Measurements from ENCODE around the gene PLA2G2A. TPM values are rescaled to one million over a fixed set of nuclear protein-coding genes. Genes with fewer than 3 reads are reported as not detected.
"Not testable (repeated sequence)": the region's sequence is repeated elsewhere in the genome, so short reads cannot be mapped to it uniquely, and the experiment has no call there.

PLA2G2A gene
- total and polyA plus RNA-seq, 9 donors: 23.0 to 819 (median 143) TPM

GRCh38 chr1:19936061-19936750 is 43.2 kb downstream of the PLA2G2A start:
- TF ChIP-seq POLR2A (IDR thresholded peaks at IDR 0.05) (no peak), EP300 (IDR thresholded peaks at IDR 0.05) (no peak)
- TF ChIP-seq, protein P1, sequence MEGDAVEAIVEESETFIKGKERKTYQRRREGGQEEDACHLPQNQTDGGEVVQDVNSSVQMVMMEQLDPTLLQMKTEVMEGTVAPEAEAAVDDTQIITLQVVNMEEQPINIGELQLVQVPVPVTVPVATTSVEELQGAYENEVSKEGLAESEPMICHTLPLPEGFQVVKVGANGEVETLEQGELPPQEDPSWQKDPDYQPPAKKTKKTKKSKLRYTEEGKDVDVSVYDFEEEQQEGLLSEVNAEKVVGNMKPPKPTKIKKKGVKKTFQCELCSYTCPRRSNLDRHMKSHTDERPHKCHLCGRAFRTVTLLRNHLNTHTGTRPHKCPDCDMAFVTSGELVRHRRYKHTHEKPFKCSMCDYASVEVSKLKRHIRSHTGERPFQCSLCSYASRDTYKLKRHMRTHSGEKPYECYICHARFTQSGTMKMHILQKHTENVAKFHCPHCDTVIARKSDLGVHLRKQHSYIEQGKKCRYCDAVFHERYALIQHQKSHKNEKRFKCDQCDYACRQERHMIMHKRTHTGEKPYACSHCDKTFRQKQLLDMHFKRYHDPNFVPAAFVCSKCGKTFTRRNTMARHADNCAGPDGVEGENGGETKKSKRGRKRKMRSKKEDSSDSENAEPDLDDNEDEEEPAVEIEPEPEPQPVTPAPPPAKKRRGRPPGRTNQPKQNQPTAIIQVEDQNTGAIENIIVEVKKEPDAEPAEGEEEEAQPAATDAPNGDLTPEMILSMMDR (IDR thresholded peaks at IDR 0.05): no peak
- no peaks in the 10 kb centered on the region for H3K27me3 ChIP-seq
- DNase-seq: no peak
- no peaks in the 10 kb centered on the region for H3K4me1 ChIP-seq (ENCODE audit: insufficient read depth)
- H3K4me3 ChIP-seq: no peak overlapping the region
- no peak overlapping the region for H3K27ac ChIP-seq
- intact Hi-C loops (cut with DNase I): no loop called here
- H3K36me3 ChIP-seq: no peaks in the 10 kb centered on the region
- 87 to 90% (median 88%) methylated on average over 3 of the region's 3 CpGs for WGBS, 3 donors
- H3K9me3 ChIP-seq: peaks cover 0 to 2% of the 10 kb centered on the region in 2 donors

DNA sequence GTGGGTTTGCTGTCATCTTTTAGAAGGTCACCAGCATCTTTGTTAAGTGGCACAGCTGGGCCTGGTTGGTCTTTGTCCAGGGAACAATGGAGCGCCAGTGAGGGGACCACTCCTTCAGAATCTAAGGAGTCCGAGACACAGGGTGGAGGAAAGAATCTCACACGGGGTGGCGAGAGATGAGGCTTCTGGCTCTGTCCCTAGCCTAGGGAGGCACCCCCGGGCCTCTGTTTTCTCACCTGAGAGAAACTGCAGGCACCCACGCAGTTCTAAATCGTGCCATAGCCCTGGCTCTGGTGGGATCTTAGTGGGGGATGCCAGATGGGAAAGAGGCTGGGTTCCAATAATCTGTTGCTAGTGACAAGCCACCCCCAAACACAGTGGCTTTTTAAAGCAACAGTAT is 45.1 kb downstream of the PLA2G2A start:
- peaks cover 0 to 3% of the 10 kb centered on the region in 2 donors for H3K9me3 ChIP-seq
- H3K4me1 ChIP-seq (ENCODE audit: insufficient read depth): no peaks in the 10 kb centered on the region
- H3K27ac ChIP-seq: no peak overlapping the region
- TF ChIP-seq EP300 (IDR thresholded peaks at IDR 0.05): no peak
- no peak for TF ChIP-seq POLR2A (IDR thresholded peaks at IDR 0.05)
- TF ChIP-seq, protein P1 (IDR thresholded peaks at IDR 0.05): no peak
- no peaks in the 10 kb centered on the region for H3K27me3 ChIP-seq
- intact Hi-C loops (cut with DNase I): no loop called here
- DNase-seq: no peak
- no peaks in the 10 kb centered on the region for H3K36me3 ChIP-seq
- no peak overlapping the region for H3K4me3 ChIP-seq
- WGBS, 3 donors: 80 to 84% (median 83%) methylated on average over 7 of the region's 7 CpGs

DNA sequence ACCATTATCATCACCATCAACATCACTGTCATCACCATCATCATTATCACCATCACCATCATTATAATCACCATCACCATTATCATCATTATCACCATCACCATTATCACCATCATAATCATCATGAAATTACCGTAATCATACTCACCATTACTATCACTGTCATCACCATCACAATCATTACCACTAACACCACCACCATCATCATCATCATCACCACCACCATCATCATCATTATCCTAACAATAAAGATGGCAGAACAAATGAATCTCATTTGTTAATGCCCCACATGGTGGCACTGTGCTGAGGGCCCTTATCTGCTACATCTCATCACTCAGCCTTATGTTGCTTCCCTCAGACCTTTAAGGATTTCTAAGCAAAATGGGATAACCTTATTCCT is 46.6 kb downstream of the PLA2G2A start:
- Histone ChIP-seq H3K36me3 (no peaks in the 10 kb centered on the region), H3K4me3 (no peak overlapping the region), H3K9me3 (peaks cover 0 to 3% of the 10 kb centered on the region in 2 donors), H3K27me3 (no peaks in the 10 kb centered on the region), H3K27ac (no peak overlapping the region), H3K4me1 (ENCODE audit: insufficient read depth) (no peaks in the 10 kb centered on the region)
- WGBS, 3 donors: 0 to 47% (median 0%) methylated on average over 1 of the region's 1 CpG
- TF ChIP-seq EP300 (IDR thresholded peaks at IDR 0.05) (no peak), POLR2A (IDR thresholded peaks at IDR 0.05) (no peak)
- TF ChIP-seq, protein P1 (IDR thresholded peaks at IDR 0.05): no peak
- intact Hi-C loops (cut with DNase I): no loop called here
- no peak for DNase-seq

GRCh38 chr1:19927130-19927421 is 52.3 kb downstream of the PLA2G2A start:
- H3K27ac ChIP-seq; H3K9me3 ChIP-seq; H3K4me3 ChIP-seq; H3K27me3 ChIP-seq; H3K36me3 ChIP-seq; H3K4me1 ChIP-seq (ENCODE audit: insufficient read depth); DNase-seq: not testable (repeated sequence)
- WGBS, 3 donors: 27 to 35% (median 34%) methylated on average over 3 of the region's 3 CpGs
- intact Hi-C loops (cut with DNase I): loop anchor here in 2 of 4 donors (5.0 to 10.0 kb wide), 2 partner anchors 438 to 1440 kb away; no protein-coding TSS in a partner anchor

- no peaks in the 10 kb centered on the region for H3K36me3 ChIP-seq
- H3K4me3 ChIP-seq: no peak overlapping the region
- intact Hi-C loops (cut with DNase I): loop anchor here in 2 of 4 donors (5.0 to 10.0 kb wide), 2 partner anchors 438 to 1441 kb away; no protein-coding TSS in a partner anchor
- H3K27ac ChIP-seq: no peak overlapping the region
- TF ChIP-seq, protein P1 (IDR thresholded peaks at IDR 0.05): no peak
- no peak for DNase-seq
- H3K27me3 ChIP-seq: no peaks in the 10 kb centered on the region
- H3K9me3 ChIP-seq: peaks cover 0 to 3% of the 10 kb centered on the region in 2 donors
- peaks cover 2% of the 10 kb centered on the region for H3K4me1 ChIP-seq (ENCODE audit: insufficient read depth)
- 58 to 63% (median 60%) methylated on average over 8 of the region's 8 CpGs for WGBS, 3 donors
Measured at GRCh38 chr1:19926296-19927129, 52.9 kb downstream of the PLA2G2A start.
